Dendritic cell treated with granulocyte-macrophage colony-stimulating factor and Interleukin-4, amounts not matched to agents 40 ng/mL and 50 ng/mL, for 4 days (primary cell): ENCODE results near the gene GRIA4.
"Not testable (repeated sequence)": the region's sequence is repeated elsewhere in the genome, so short reads cannot be mapped to it uniquely, and the experiment has no call there.

Experiments used
- H3K27ac Mint-ChIP-seq: one replicate; pipeline ENCODE4 v1.8.0; 2022; ENCODE audit warnings: mild to moderate bottlenecking, mixed read lengths
- H3K27me3 Mint-ChIP-seq: one replicate; pipeline ENCODE4 v1.8.0; 2022; ENCODE audit warnings: mild to moderate bottlenecking, mixed read lengths
- H3K36me3 Mint-ChIP-seq: one replicate; pipeline ENCODE4 v1.8.0; 2022; ENCODE audit warnings: low read depth, mixed read lengths
- H3K4me1 Mint-ChIP-seq: one replicate; pipeline ENCODE4 v1.8.0; 2022; ENCODE audit warnings: low read depth, mixed read lengths
- H3K4me3 Mint-ChIP-seq: one replicate; pipeline ENCODE4 v1.8.0; 2022; ENCODE audit warnings: mild to moderate bottlenecking, moderate library complexity, mixed read lengths
- H3K9me3 Mint-ChIP-seq: one replicate; pipeline ENCODE4 v1.8.0; 2022; ENCODE audit warnings: mixed read lengths
- intact Hi-C: fragments of 100-400 bp; cut with micrococcal nuclease; formaldehyde crosslinking; loops from one replicate; pipeline ENCODE4 v1.15.0; 2022

Gene GRIA4

GRCh38 chr11:105757107-105757506 lies 147.2 kb downstream of the GRIA4 start:
- Mint-ChIP-seq H3K9me3 (no peaks in the 10 kb centered on the region), H3K4me1 (no peaks in the 10 kb centered on the region), H3K27ac (no peak overlapping the region), H3K27me3 (no peaks in the 10 kb centered on the region), H3K4me3 (no peak overlapping the region), H3K36me3 (no peaks in the 10 kb centered on the region)
- intact Hi-C loops = no loop called here

- intact Hi-C loops = no loop called here
- Mint-ChIP-seq H3K4me3 (no peak overlapping the region), H3K9me3 (no peaks in the 10 kb centered on the region), H3K36me3 (no peaks in the 10 kb centered on the region), H3K27ac (no peak overlapping the region), H3K4me1 (no peaks in the 10 kb centered on the region), H3K27me3 (no peaks in the 10 kb centered on the region)
These were observed 153.7 kb downstream of the GRIA4 start for GRCh38 chr11:105763594-105763993.

GRCh38 chr11:105767931-105768330 lies 158.1 kb downstream of the GRIA4 start:
- no peaks in the 10 kb centered on the region for H3K4me1 Mint-ChIP-seq
- H3K9me3 Mint-ChIP-seq = peaks cover 10% of the 10 kb centered on the region
- no peaks in the 10 kb centered on the region for H3K36me3 Mint-ChIP-seq
- H3K27me3 Mint-ChIP-seq = no peaks in the 10 kb centered on the region
- no peak overlapping the region for H3K4me3 Mint-ChIP-seq
- H3K27ac Mint-ChIP-seq = no peak overlapping the region
- intact Hi-C loops = no loop called here

GRCh38 chr11:105769627-105770026 lies 159.8 kb downstream of the GRIA4 start:
- Mint-ChIP-seq H3K27me3 (no peaks in the 10 kb centered on the region), H3K27ac (no peak overlapping the region)

GRCh38 chr11:105773452-105773851 lies 163.6 kb downstream of the GRIA4 start:
- H3K36me3 Mint-ChIP-seq, intact Hi-C loops, H3K4me1 Mint-ChIP-seq, H3K4me3 Mint-ChIP-seq, H3K27me3 Mint-ChIP-seq, H3K27ac Mint-ChIP-seq: not testable (repeated sequence)
- peaks cover 10% of the 10 kb centered on the region for H3K9me3 Mint-ChIP-seq

More at GRCh38 chr11:105769627-105770026, 159.8 kb downstream of the GRIA4 start:
- Mint-ChIP-seq H3K9me3 (peaks cover 10% of the 10 kb centered on the region), H3K36me3 (no peaks in the 10 kb centered on the region), H3K4me1 (no peaks in the 10 kb centered on the region), H3K4me3 (no peak overlapping the region)
- intact Hi-C loops = no loop called here

- no peaks in the 10 kb centered on the region for H3K4me1 Mint-ChIP-seq
- no peak overlapping the region for H3K4me3 Mint-ChIP-seq
- H3K27ac Mint-ChIP-seq = no peak overlapping the region
- no peaks in the 10 kb centered on the region for H3K27me3 Mint-ChIP-seq
- intact Hi-C loops = no loop called here
- peaks cover 10% of the 10 kb centered on the region for H3K9me3 Mint-ChIP-seq
- H3K36me3 Mint-ChIP-seq = no peaks in the 10 kb centered on the region
These were observed 165.0 kb downstream of the GRIA4 start for GRCh38 chr11:105774899-105775298.

GRCh38 chr11:105780781-105781525 lies 171.1 kb downstream of the GRIA4 start:
- Mint-ChIP-seq H3K36me3 (no peaks in the 10 kb centered on the region), H3K9me3 (no peaks in the 10 kb centered on the region), H3K4me3 (no peak overlapping the region), H3K4me1 (no peaks in the 10 kb centered on the region), H3K27me3 (no peaks in the 10 kb centered on the region), H3K27ac (no peak overlapping the region)
- intact Hi-C loops = no loop called here

- Mint-ChIP-seq H3K4me3 (no peak overlapping the region), H3K27ac (no peak overlapping the region), H3K4me1 (no peaks in the 10 kb centered on the region), H3K27me3 (no peaks in the 10 kb centered on the region), H3K36me3 (no peaks in the 10 kb centered on the region), H3K9me3 (no peaks in the 10 kb centered on the region)
- intact Hi-C loops = no loop called here
These were observed 171.9 kb downstream of the GRIA4 start for GRCh38 chr11:105781807-105782206.

GRCh38 chr11:105783216-105783615 lies 173.3 kb downstream of the GRIA4 start:
- intact Hi-C loops = no loop called here
- Mint-ChIP-seq H3K27ac (no peak overlapping the region), H3K27me3 (no peaks in the 10 kb centered on the region), H3K4me3 (no peak overlapping the region), H3K4me1 (no peaks in the 10 kb centered on the region), H3K9me3 (no peaks in the 10 kb centered on the region), H3K36me3 (no peaks in the 10 kb centered on the region)

GRCh38 chr11:105785850-105786249 lies 176.0 kb downstream of the GRIA4 start:
- H3K27ac Mint-ChIP-seq, intact Hi-C loops, H3K36me3 Mint-ChIP-seq, H3K4me3 Mint-ChIP-seq, H3K9me3 Mint-ChIP-seq, H3K4me1 Mint-ChIP-seq, H3K27me3 Mint-ChIP-seq: not testable (repeated sequence)

GRCh38 chr11:105786741-105787140 lies 176.9 kb downstream of the GRIA4 start:
- intact Hi-C loops = no loop called here

GRCh38 chr11:105789579-105790420 lies 179.9 kb downstream of the GRIA4 start:
- Mint-ChIP-seq H3K4me1 (no peaks in the 10 kb centered on the region), H3K27ac (no peak overlapping the region), H3K4me3 (no peak overlapping the region), H3K9me3 (no peaks in the 10 kb centered on the region), H3K27me3 (no peaks in the 10 kb centered on the region), H3K36me3 (no peaks in the 10 kb centered on the region)
- intact Hi-C loops = no loop called here

More at GRCh38 chr11:105786741-105787140, 176.9 kb downstream of the GRIA4 start:
- no peaks in the 10 kb centered on the region for H3K36me3 Mint-ChIP-seq
- H3K4me3 Mint-ChIP-seq = no peak overlapping the region
- H3K4me1 Mint-ChIP-seq = no peaks in the 10 kb centered on the region
- H3K9me3 Mint-ChIP-seq = no peaks in the 10 kb centered on the region
- H3K27ac Mint-ChIP-seq = no peak overlapping the region
- H3K27me3 Mint-ChIP-seq = no peaks in the 10 kb centered on the region

GRCh38 chr11:105790840-105791239 lies 181.0 kb downstream of the GRIA4 start:
- Mint-ChIP-seq H3K9me3 (no peaks in the 10 kb centered on the region), H3K4me3 (no peak overlapping the region), H3K4me1 (no peaks in the 10 kb centered on the region), H3K27ac (no peak overlapping the region), H3K36me3 (no peaks in the 10 kb centered on the region), H3K27me3 (no peaks in the 10 kb centered on the region)
- intact Hi-C loops = no loop called here

- intact Hi-C loops = no loop called here
- no peak overlapping the region for H3K27ac Mint-ChIP-seq
- no peak overlapping the region for H3K4me3 Mint-ChIP-seq
- no peaks in the 10 kb centered on the region for H3K9me3 Mint-ChIP-seq
- no peaks in the 10 kb centered on the region for H3K27me3 Mint-ChIP-seq
- H3K36me3 Mint-ChIP-seq = no peaks in the 10 kb centered on the region
- no peaks in the 10 kb centered on the region for H3K4me1 Mint-ChIP-seq
These were observed 183.2 kb downstream of the GRIA4 start for GRCh38 chr11:105793092-105793491.
